Thyroid gland (tissue), 4 donors: Measurements from ENCODE around the gene GRM7.

ENCODE experiments used
- CTCF ChIP-seq, 6 experiments: fragments of 200-600 bp in 3 of 6; fragments of 450-650 bp in 3 of 6; sonication (generic) in 3 of 6; IDR thresholded peaks; one replicate each; pipeline ENCODE4 v1.5.1; 2016 to 2019; ENCODE audit warnings: antibody characterized with exemption in 6 of 6, mild to moderate bottlenecking in 2 of 6, inconsistent platforms in 1 of 6, moderate library complexity in 1 of 6
- POLR2A ChIP-seq, 2 donors: fragments of 450-650 bp; IDR thresholded peaks; one replicate each; pipeline ENCODE4 v1.6.1; 2017; ENCODE audit warnings: antibody characterized with exemption in 2 of 2, mild to moderate bottlenecking in 2 of 2, moderate library complexity in 1 of 2

- no peak for TF ChIP-seq CTCF (IDR thresholded peaks at IDR 0.05)
- TF ChIP-seq POLR2A (IDR thresholded peaks at IDR 0.05) = no peak
Measured at GRCh38 chr3:7282988-7283387, 422.1 kb downstream of the GRM7 start.
